ENCODE measurements around the gene EIF4G3.
A peak's percentile ranks its signal among the peaks of the same experiment; 100 is the strongest.
"Not testable (repeated sequence)": the region's sequence is repeated elsewhere in the genome, so short reads cannot be mapped to it uniquely, and the experiment has no call there.

EIF4G3 gene

DNA sequence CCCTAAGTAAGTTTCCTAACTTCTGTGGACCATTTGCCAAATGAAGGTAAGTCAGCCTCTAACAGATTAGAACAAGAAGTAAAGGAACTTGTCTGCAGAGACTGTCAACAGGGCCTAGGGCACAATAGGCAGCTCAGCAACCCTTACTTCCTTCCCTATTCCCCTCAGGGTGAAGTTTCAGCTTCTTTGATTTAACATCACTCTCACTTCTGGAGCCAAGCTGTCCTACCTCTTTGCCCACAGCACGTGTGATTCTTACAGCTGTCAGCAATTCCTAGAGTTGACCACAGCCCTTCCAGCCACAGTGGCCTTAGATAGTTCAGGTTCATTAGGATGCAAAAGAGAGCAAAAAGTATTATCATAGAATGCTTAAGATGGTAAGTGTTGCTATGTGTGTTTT lies 7.6 kb upstream of the EIF4G3 start:
- DNase-seq (ENCODE audit: low spot score): no peak

DNA sequence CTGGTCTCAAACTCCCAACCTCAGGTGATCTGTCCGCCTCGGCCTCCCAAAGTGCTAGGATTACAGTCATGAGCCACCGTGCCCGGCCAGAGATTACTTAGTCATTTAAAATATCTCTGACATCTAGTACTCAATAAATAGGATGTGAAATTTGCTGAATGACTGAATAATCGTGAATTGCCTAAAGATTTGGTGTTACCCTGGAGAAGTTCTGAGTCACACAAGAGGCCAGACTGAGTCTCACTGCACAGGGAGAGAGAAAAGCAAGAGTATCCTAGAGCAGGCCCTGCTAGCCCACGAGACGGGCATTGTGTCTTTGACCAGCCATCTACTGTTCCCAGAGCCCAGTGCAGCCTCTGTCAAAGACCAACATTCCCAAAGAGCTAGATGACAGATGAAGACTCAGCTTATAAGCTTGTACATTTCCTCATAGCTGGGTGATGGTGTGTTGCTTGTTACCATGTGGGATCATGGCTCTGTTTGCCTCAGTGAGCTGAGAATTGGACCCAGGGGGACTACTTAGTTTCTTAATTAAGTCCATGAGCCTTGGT lies 5.6 kb upstream of the EIF4G3 start:
- no peak for DNase-seq (ENCODE audit: low spot score)

DNA sequence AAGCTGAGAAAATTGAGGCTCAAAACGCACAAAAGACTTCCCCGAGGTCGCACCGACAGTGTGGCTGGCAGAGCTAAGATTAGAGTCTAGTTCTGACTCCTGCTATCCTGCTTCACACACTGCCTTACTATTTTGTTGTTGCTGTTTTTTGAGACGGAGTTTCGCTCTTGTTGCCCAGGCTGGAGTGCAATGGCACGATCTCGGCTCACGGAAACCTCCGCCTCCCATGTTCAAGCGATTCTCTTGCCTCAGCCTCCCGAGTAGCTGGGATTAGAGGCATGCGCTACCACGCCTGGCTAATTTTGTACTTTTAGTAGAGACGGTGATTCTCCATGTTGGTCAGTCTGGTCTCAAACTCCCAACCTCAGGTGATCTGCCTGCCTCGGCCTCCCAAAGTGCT lies 1.6 kb upstream of the EIF4G3 start:
- DNase-seq (ENCODE audit: low spot score): not testable (repeated sequence)

DNA sequence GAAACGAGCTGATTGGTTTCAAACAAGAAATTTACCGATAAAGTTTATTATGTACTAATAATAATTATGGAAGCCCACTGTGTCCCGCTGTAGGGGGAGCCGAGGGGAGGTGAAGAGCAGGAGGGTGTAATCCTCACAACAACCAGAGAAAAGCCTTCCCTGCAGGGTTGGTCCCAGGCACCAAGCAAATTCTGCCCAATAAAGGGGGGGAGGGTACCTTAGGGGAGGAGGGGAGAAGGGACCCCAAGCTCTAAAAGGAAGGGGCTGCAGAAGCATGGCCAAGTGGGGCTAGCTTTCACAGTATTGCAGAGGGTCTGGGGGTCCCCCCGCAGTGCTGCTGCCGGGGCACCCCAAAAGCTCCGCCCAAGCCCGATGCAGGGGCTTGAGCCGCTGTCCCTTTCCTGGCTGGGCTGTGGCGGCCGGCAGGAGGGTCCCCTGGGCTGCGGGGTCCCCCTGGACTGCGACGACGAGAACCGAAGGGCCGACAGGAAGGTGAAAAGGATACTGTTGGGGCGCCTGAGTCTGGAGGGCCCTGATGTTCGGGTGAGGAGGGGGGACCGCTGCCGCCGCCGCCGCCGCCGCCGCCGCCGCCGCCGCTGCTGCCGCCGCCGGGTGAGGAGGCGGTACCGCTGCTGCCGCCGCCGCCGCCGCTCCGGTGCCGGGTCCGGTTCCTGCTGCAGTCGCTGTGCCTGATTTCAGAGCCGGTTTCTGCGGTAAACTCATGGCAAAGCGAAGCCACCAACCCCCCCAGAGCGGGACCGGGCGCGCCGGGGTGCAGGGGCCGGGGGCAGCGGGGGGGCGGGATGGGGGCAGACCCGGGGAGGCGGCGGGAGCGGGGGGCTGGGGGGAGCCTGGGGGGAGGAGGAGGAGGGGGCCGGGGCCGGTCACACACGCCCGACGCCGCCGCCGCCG lies 771 bp downstream of the EIF4G3 start:
- peak; percentile 55 for DNase-seq (ENCODE audit: low spot score)

GRCh38 chr1:21175324-21175669 lies 1.4 kb downstream of the EIF4G3 start:
- no peak for DNase-seq (ENCODE audit: low spot score)

DNA sequence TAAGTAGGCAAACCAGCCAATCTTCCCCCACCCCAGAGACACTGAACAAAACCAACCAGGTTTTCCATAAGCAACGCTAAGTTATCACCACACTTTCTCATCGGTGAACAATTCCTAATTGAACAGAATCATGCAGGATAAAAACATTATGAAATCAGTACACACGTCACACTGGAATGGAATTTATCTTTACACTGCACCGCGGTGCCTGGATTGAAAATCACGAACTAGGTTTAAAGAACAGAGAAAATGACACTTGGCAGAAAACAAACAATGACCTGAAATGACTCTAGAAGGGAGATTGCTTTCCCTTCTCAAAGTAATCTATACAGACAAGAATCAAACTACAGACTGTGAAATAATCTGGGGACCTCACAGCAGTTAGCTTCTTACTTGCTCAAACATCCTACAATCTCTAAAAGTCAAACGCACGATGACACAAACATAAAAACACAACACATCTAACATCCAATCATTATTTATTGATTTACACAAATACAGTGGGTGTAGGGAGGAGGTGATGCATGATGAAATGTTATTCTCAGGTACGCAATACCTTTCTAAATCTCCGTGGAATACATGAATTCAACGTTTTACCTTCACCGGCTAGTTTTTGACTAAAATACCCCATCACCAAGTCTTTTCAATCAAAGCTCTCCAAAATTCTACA lies 1.9 kb downstream of the EIF4G3 start:
- peak; percentile 61 for DNase-seq (ENCODE audit: low spot score)

DNA sequence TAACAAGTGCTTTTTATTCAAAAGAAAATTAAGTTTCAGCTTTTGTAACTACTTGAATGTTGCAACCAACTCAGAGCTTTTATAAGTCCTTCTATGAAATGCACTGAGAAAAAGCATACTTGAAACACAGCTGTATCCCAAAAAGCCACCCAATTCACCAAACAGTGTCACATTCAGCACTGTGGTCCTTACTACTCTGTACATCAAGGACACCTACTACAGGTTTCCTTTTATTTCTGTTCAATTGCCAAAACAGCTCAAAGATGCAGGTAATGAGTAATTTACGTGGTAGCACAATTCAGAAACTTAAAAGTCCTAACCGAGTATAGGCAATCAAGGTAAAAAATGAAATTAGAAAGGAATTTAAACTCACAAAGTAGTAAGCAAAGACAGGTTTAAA lies 2.5 kb downstream of the EIF4G3 start:
- no peak for DNase-seq (ENCODE audit: low spot score)

- not testable (repeated sequence) for DNase-seq (ENCODE audit: low spot score)
Observed at GRCh38 chr1:21173096-21173495, 3.6 kb downstream of the EIF4G3 start.

DNA sequence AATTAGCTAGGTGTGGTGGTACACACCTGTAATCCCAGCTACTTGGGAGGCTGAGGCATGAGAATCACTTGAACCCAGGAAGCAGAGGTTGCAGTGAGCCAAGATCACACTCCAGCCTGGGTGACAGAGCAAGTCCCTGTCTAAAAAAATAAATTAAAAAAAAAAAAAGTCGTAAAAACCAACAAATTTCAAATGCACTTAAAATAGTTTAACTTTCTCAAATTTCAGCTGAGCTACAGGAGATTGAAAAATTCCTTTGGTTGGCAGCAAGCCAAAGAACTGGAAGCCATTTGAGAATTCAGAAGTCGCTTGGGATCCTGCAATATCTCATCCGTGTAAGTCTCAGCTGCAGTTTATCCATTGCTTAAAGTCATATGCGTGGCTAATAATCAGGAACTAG lies 5.9 kb downstream of the EIF4G3 start:
- DNase-seq (ENCODE audit: low spot score): not testable (repeated sequence)

DNA sequence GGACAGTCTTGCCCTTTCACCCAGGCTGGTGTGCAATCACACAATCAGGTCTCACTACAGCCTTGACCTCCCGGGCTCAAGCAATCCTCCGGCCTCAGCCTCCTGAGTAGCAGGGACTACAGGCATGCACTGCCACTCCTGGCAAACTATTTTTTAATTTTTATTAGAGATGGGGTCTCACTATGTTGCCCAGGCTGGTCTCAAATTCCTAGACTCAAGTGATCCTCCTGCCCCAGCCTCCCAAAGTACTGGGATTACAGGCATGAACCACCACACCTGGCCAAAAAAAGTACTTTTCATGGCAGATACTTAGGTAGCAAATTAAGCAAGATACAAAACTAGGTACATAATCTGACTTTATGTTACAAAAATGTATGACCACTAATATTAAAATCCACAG lies 8.3 kb downstream of the EIF4G3 start:
- DNase-seq (ENCODE audit: low spot score): no peak

DNA sequence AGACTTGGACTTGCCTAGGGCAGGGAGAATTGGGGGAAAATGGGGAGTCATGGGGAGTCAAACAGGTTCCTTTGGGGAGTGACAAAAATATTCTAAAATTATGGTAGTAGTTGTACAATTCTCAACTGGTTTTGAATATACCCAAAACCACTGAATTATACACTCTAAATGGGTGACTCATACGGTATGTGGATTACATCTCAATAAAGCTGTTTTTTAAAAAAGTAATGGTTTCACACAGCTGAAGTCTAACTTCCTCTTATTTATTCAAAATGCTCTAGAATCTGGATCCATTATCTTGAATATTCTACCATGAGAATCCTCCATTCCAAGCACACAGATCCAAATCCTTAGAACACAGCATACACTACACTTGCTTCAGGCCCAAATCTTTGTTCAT lies 11.1 kb downstream of the EIF4G3 start:
- no peak for DNase-seq (ENCODE audit: low spot score)

DNA sequence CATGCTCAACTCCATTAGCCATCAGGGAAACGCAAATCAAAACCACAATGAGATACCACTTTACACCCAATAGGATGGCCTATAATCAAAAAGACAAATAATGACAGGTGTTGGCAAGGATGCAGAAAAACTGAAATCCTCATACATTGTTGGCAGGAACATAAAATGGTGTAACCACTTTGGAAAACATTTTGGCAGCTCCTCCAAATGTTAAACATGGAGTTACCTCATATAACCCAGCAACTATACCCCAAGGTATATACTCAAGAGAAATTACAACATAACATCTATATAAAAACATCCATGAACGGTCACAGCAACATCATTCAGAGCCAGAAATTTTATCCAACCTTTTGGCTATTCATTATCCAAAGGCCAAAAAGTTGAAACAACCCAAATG lies 11.6 kb downstream of the EIF4G3 start:
- no peak for DNase-seq (ENCODE audit: low spot score)

GRCh38 chr1:21164266-21164665 lies 12.4 kb downstream of the EIF4G3 start:
- no peak for DNase-seq (ENCODE audit: low spot score)

DNA sequence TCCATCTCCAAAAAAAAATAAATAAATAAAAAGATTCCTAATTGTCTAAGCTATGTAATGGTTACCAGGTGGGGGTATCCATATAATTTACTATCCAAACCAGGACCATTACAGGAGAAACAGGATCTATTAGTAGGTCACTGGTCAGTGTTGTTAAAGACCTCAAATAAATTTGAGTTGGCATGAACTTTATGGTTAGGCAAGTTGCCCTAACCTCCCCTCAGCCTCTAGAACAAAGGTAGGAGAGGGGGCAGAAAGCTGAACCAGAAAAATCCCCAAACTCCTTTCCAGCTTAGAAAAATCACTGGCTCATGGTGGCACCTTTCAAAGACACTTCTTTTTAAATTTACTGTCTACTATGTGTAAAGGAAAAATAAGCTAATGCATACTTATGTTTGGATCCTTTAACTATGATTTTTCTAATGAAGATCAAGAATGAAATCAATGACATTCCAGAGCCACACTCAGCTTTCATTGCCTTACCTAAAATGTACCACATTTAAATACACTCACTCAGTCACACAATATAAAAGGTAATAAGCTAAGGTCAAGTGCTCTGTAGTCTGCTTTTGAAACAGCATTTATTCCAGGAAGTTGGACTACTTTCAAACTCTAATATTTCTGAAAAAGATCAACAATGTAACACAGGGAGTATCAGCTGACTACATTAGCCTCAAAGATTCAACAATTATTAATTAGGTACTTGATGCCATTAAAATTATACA lies 13.8 kb downstream of the EIF4G3 start:
- no peak for DNase-seq (ENCODE audit: low spot score)

DNA sequence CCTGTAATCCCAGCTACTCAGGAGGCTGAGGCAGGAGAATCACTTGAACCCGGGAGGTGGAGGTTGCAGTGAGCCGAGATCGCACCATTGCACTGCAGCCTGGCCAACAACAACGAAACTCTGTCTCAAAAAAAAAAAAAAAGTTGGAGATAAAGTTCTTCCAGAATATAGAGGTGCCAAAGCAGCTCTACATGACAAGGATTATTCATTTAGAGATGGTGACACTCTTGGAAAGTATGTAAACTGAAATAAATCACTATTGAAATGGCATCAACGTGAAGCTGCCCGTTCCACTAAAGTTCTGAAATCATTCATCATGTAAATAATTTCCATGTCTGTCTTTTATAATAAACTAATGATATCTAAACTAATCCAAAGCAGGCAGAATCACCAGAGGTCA lies 14.9 kb downstream of the EIF4G3 start:
- DNase-seq (ENCODE audit: low spot score): no peak

GRCh38 chr1:21160263-21160796 lies 16.4 kb downstream of the EIF4G3 start:
- no peak for DNase-seq (ENCODE audit: low spot score)

GRCh38 chr1:21157868-21158267 lies 18.8 kb downstream of the EIF4G3 start:
- DNase-seq (ENCODE audit: low spot score): no peak

GRCh38 chr1:21157054-21157453 lies 19.6 kb downstream of the EIF4G3 start:
- no peak for DNase-seq (ENCODE audit: low spot score)

DNA sequence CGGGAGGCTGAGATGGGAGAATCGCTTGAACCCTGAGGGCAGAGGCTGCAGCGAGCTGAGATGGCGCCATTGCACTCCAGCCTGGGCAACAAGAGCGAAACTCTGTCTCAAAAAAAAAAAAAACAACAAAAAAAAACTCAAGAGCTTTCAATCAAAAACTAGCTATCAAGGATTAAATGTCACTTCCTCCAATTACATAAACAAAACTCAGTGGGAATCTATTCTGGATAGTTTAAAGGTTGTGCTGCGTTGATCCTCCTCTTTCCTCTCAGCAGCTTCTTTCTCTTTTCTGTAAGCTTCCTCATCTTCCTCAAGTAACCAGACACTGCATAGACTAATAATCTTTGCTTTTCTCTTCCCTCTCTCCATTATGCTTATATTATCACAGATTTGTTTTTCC lies 20.7 kb downstream of the EIF4G3 start:
- no peak for DNase-seq (ENCODE audit: low spot score)

- DNase-seq (ENCODE audit: low spot score): no peak
Observed at GRCh38 chr1:21154717-21155116, 22.0 kb downstream of the EIF4G3 start.

GRCh38 chr1:21153388-21153787 lies 23.3 kb downstream of the EIF4G3 start:
- DNase-seq (ENCODE audit: low spot score): no peak

DNA sequence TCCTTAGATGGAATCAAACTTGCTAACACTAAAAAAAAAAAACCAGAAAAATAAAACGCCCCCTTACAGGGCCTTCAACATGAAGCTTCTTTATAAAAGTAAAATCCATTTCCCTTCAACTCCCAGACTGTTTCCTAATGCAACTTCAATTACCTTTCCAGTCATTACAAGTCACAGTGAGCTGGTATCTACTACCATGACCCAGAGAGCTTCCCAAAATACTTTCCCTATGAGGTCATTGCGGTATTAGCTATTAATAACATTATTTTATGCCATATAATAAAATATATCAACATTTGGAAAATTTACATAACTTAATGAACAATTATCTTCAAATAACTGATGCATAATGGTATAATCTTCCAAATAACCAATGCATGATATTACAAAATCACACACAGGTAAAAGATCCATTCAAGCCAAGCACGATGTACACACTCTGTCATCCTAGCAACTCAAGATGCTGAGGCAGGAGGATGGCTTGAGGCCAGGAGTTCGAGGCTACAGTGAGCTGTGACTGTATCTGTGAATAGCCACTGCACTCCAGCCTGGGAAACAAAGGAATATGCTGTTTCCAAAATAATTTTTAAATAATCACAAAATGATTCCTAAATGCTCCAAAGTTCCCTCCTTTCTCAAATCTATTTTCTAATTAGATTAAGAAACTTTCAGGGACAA lies 24.1 kb downstream of the EIF4G3 start:
- DNase-seq (ENCODE audit: low spot score): no peak

All from hepatic stellate cell (primary cell).